Cardiac fibroblast (primary cell): ENCODE results near the gene NALCN.

ENCODE experiments used
- DNase-seq, 2 donors: peaks; one replicate each; pipeline versions ENCODE4 v3.0.0 to v3.0.0-alpha.2; 2010; ENCODE audit warnings: low read depth in 2 of 2
- H3K4me3 ChIP-seq, 2 donors: replicated peaks in 1 of 2; 1 replicate in 1 of 2; 2 replicates in 1 of 2; pipeline ENCODE4 v1.5.1; 2011; ENCODE audit warnings: low read depth in 2 of 2, low read length in 2 of 2, mild to moderate bottlenecking in 2 of 2, moderate library complexity in 1 of 2
- TF ChIP-seq, protein P1 (sequence below): IDR thresholded peaks from one replicate; pipeline ENCODE4 v1.5.1; 2011; ENCODE audit warnings: low read depth, mild to moderate bottlenecking, low read length, inconsistent platforms

NALCN gene

DNA sequence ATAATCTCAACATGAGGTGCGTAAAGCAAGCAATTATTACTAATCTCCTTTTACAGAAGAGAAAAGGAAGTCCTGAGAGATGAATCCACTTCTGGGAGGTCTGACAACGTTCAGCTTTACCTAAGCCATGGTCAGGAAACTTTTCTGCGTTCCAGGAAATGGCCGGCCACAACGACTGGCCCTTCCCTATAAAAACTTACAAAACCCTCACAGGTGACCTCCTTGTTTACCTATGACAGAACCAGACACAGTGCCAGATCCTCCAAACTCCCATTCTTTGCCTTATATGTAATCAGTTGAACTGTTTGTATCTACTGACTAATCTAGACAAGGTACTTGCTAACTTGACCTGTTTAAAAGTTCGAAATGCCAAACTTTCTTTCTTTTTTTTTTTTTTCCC is 390.0 kb downstream of the NALCN start:
- no peak overlapping the region for H3K4me3 ChIP-seq
- TF ChIP-seq, protein P1, sequence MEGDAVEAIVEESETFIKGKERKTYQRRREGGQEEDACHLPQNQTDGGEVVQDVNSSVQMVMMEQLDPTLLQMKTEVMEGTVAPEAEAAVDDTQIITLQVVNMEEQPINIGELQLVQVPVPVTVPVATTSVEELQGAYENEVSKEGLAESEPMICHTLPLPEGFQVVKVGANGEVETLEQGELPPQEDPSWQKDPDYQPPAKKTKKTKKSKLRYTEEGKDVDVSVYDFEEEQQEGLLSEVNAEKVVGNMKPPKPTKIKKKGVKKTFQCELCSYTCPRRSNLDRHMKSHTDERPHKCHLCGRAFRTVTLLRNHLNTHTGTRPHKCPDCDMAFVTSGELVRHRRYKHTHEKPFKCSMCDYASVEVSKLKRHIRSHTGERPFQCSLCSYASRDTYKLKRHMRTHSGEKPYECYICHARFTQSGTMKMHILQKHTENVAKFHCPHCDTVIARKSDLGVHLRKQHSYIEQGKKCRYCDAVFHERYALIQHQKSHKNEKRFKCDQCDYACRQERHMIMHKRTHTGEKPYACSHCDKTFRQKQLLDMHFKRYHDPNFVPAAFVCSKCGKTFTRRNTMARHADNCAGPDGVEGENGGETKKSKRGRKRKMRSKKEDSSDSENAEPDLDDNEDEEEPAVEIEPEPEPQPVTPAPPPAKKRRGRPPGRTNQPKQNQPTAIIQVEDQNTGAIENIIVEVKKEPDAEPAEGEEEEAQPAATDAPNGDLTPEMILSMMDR, result no peak
- no peak for DNase-seq

- no peak overlapping the region for H3K4me3 ChIP-seq
- TF ChIP-seq, protein P1, result no peak
- DNase-seq, result no peak
These were observed 390.4 kb downstream of the NALCN start for GRCh38 chr13:101025925-101026324.

DNA sequence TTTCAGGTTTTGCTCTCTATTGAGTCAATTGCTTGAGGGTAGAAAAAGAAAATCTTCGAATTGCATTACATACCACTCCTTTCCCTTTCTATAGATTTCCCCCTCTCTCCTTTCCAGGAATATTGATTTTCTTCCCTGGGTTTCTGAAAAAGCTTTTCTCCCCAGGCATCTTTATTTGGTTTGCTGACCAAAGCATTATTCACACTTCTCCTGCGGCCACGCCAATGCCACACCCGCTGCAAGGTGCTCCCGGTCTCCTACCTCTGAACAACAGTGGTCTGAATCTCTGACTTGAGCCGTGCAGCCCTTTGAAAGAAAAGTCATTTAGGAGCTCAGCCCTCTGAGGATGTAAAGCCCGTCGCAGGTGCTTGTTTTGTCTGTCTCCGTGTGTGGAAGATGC is 390.8 kb downstream of the NALCN start:
- TF ChIP-seq, protein P1, result no peak
- H3K4me3 ChIP-seq, result no peak overlapping the region
- no peak for DNase-seq

DNA sequence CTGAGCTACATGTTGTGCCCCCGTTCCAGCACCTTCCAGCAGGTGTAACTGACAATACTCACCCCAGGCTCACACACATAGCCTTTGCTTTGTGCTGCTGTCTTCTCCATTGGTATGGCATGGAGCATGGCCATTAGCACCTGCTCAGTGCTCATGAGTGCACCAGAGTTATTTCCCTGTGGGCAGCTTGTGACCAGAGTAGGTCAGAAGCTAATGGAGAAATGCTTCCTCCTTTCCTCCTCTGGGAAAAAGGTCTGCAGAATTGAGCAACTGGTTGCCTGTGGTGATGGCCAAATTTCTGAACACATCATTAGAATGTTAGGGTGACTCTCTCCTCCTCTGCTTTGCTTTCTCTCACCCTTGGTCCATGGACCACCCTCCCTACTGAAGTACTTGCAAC is 397.2 kb downstream of the NALCN start:
- no peak overlapping the region for H3K4me3 ChIP-seq
- TF ChIP-seq, protein P1, result no peak
- DNase-seq, result peak in 1 of 2 donors; percentile 2

DNA sequence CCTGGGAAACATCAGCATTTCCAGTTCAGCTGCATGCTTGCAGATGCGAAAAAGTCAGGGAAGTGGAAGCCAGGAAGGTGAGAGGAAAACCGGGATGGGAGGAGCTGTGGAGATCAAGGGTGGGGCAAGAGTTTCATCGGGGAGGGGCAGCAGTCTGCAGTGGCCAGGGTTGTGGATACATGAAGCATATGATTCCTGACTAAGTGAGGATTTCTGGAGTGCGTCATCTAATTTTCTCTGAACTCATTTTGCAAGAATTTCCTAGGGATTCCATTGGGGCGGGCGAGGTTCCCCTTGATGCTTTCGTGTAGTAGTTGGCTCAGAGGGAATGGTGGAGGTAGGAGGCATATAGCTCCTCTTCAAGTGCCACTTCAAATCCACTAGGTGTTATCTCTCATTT is 397.6 kb downstream of the NALCN start:
- peak in 1 of 2 donors; percentile 54 for DNase-seq
- H3K4me3 ChIP-seq, result no peak overlapping the region
- TF ChIP-seq, protein P1, result no peak

GRCh38 chr13:101017123-101017872 is 399.0 kb downstream of the NALCN start:
- DNase-seq, result no peak
- H3K4me3 ChIP-seq, result no peak overlapping the region
- TF ChIP-seq, protein P1, result no peak

DNA sequence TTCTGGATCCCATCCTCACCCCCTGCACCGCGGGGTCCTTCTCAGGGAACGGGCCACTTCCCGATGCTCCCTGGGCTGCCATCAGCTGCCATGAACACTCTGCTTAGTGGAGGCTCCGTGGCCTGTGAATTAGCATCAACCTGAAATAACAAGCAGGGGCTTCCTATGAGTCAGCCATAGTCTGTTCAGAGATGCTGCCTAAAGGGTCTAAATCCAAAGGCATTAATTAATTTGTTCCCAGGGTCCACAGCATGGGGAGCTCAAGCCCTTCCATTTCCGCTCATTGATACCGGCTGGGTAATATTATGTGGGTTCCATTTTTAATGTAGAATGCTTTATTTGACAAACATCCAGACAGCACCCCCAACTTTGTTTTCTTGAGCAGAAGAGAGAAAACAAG is 399.8 kb downstream of the NALCN start:
- H3K4me3 ChIP-seq, result no peak overlapping the region
- DNase-seq, result no peak
- TF ChIP-seq, protein P1, result no peak
